ENCODE results near the gene TPO.

Gene TPO

DNA sequence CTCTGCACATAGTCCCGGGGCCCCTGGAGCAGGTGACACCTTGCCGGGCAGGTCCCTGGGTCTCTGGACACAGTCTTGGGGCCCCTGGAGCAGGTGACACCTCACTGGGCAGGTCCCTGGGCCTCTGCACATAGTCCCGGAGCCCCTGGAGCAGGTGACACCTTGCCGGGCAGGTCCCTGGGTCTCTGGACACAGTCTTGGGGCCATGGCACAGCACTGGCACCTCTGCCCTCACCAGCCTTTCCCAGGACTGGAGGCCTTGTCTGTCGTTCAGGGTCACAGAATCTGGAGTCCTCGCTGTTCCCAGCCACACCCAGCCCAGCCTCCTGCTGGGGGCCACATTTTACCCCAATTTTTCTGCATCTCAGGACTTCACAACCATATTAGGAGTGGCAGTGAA lies 2.2 kb downstream of the TPO start:
- TF ChIP-seq, protein P1, sequence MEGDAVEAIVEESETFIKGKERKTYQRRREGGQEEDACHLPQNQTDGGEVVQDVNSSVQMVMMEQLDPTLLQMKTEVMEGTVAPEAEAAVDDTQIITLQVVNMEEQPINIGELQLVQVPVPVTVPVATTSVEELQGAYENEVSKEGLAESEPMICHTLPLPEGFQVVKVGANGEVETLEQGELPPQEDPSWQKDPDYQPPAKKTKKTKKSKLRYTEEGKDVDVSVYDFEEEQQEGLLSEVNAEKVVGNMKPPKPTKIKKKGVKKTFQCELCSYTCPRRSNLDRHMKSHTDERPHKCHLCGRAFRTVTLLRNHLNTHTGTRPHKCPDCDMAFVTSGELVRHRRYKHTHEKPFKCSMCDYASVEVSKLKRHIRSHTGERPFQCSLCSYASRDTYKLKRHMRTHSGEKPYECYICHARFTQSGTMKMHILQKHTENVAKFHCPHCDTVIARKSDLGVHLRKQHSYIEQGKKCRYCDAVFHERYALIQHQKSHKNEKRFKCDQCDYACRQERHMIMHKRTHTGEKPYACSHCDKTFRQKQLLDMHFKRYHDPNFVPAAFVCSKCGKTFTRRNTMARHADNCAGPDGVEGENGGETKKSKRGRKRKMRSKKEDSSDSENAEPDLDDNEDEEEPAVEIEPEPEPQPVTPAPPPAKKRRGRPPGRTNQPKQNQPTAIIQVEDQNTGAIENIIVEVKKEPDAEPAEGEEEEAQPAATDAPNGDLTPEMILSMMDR (IDR thresholded peaks at IDR 0.05), result no peak
- no peaks in the 10 kb centered on the region for H3K9me3 ChIP-seq
- no peak overlapping the region for H3K4me3 ChIP-seq
- no peak overlapping the region for H3K27ac ChIP-seq
- intact Hi-C loops (cut with DNase I; ENCODE audit: low total_unique reads), result no loop called here
- no peaks in the 10 kb centered on the region for H3K27me3 ChIP-seq
- no peaks in the 10 kb centered on the region for H3K4me1 ChIP-seq
- no peaks in the 10 kb centered on the region for H3K36me3 ChIP-seq
- DNase-seq, result no peak

DNA sequence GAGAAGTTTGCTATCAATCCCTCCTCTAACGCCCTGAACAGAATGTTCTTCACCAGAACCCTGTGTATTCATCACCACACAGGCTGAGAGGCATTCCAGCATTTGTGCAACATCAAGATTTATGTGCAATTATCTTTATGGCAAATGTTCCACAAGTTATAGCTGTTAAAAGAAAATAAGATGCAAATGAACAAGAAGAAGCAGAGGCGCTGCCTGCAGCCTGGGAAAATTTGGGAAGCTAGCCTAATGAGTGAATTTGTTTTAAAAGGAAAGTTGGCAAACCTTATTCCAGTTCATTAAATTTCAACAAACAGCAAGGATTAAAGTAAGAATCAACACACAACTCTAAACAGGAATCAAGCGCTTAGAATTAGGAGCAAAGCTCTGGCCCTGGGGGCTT lies 5.3 kb downstream of the TPO start:
- intact Hi-C loops (cut with DNase I; ENCODE audit: low total_unique reads), result no loop called here
- H3K4me3 ChIP-seq, result no peak overlapping the region
- H3K27ac ChIP-seq, result no peak overlapping the region
- H3K9me3 ChIP-seq, result no peaks in the 10 kb centered on the region
- no peaks in the 10 kb centered on the region for H3K4me1 ChIP-seq
- DNase-seq, result no peak
- H3K27me3 ChIP-seq, result no peaks in the 10 kb centered on the region
- H3K36me3 ChIP-seq, result no peaks in the 10 kb centered on the region
- TF ChIP-seq, protein P1 (IDR thresholded peaks at IDR 0.05), result no peak

DNA sequence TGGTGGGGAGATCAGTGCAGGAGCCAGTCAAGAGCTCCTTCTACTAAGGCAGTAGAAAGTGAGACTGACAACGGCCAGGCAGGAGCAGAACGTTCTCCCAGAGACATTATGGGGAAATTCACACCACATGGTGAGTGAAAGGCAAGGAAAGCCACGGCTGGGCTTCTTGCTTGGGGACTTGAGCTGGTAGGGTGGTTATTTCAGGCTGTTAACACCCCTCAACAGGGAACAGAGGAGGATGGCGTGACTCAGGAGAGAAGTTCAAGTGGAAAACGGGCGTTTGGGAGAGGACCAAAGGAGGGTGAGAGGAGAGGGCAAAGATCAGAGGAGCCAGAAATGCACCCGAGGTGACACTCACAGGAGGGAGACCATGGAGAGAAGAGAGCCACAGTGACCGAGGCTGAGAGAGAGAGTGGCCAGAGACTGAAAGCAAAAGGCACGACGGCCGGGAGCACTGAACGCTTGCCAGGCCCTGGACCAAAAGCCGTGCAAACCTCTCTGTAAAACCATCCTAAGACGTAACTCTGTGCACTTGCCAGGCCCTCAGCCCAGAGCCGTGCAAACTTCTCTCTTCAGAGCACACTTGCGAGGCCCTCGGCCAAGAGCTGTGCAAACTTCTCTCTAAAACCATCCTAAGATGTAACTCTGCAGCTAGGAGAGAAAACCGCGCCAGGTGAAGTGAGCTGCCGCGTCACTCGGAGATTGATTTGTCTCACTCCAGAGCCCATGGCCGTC lies 7.7 kb downstream of the TPO start:
- intact Hi-C loops (cut with DNase I; ENCODE audit: low total_unique reads), result no loop called here
- Histone ChIP-seq H3K4me3 (no peak overlapping the region), H3K4me1 (no peaks in the 10 kb centered on the region), H3K36me3 (no peaks in the 10 kb centered on the region), H3K27me3 (no peaks in the 10 kb centered on the region), H3K27ac (no peak overlapping the region), H3K9me3 (no peaks in the 10 kb centered on the region)
- no peak for DNase-seq
- TF ChIP-seq, protein P1 (IDR thresholded peaks at IDR 0.05), result no peak

DNA sequence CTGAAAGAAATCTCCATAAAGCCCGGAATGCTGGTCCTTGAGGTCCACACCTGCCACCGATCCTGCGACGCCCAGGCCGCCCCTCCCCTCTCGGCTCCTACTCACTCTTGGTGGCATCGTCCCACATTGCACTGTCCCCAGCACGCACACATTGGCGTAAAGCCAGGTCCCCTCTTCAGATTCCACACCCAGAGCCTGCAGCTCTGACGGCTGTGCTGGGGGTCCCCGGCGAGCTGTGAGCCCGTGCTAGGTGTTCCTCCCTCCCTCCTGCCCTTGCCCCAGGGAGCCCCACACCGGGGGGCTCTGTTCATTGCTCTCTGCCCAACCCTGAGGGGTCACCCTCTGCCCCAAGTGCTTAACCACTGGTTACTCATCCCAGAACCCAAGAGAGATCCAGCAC lies 8.5 kb downstream of the TPO start:
- H3K27ac ChIP-seq, result no peak overlapping the region
- H3K9me3 ChIP-seq, result no peaks in the 10 kb centered on the region

DNA sequence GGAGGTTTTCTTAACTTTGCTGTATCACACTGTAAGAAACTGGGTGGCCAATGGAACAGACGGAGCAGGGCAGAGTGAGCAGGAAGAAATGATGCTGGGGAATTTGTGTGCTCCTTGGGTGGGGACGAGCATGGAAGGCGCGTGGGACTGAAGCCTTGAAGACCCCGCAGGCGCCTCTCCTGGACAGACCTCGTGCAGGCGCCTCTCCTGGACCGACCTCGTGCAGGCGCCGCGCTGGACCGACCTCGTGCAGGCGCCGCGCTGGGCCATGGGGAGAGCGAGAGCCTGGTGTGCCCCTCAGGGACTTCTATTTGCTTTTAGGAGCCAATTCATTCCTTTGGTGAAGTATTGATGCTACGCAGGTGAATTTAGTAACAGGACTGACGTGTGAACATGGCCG lies 8.9 kb downstream of the TPO start:
- intact Hi-C loops (cut with DNase I; ENCODE audit: low total_unique reads), result no loop called here

More for the DNA sequence above, 8.5 kb downstream of the TPO start:
- TF ChIP-seq, protein P1 (IDR thresholded peaks at IDR 0.05), result no peak
- no peak for DNase-seq
- Histone ChIP-seq H3K27me3 (no peaks in the 10 kb centered on the region), H3K4me3 (no peak overlapping the region), H3K36me3 (no peaks in the 10 kb centered on the region), H3K4me1 (no peaks in the 10 kb centered on the region)
- intact Hi-C loops (cut with DNase I; ENCODE audit: low total_unique reads), result no loop called here

More for the DNA sequence above, 8.9 kb downstream of the TPO start:
- Histone ChIP-seq H3K36me3 (no peaks in the 10 kb centered on the region), H3K4me3 (no peak overlapping the region), H3K9me3 (no peaks in the 10 kb centered on the region), H3K4me1 (no peaks in the 10 kb centered on the region), H3K27me3 (no peaks in the 10 kb centered on the region), H3K27ac (no peak overlapping the region)
- TF ChIP-seq, protein P1 (IDR thresholded peaks at IDR 0.05), result no peak
- no peak for DNase-seq
